AG09309 (cell line): Measurements from ENCODE around the gene NTPCR.
A peak's percentile ranks its signal among the peaks of the same experiment; 100 is the strongest.
"Not testable (repeated sequence)": the region's sequence is repeated elsewhere in the genome, so short reads cannot be mapped to it uniquely, and the experiment has no call there.

Source experiments
- DNase-seq: peaks from one replicate; pipeline ENCODE4 v3.0.0-alpha.2; 2010; ENCODE audit warnings: low read depth
- H3K4me3 ChIP-seq: 2 replicates; pipeline ENCODE4 v1.5.1; 2011; ENCODE audit warnings: mild to moderate bottlenecking, low read depth, low read length, moderate library complexity; ENCODE audit not compliant: control insufficient read depth
- CTCF ChIP-seq: IDR thresholded peaks from 2 replicates; pipeline ENCODE4 v1.5.1; 2011; ENCODE audit warnings: mild to moderate bottlenecking, low read depth, low read length, inconsistent platforms; ENCODE audit not compliant: insufficient read depth, control insufficient read depth; ENCODE audit errors: missing control alignments

The NTPCR gene

DNA sequence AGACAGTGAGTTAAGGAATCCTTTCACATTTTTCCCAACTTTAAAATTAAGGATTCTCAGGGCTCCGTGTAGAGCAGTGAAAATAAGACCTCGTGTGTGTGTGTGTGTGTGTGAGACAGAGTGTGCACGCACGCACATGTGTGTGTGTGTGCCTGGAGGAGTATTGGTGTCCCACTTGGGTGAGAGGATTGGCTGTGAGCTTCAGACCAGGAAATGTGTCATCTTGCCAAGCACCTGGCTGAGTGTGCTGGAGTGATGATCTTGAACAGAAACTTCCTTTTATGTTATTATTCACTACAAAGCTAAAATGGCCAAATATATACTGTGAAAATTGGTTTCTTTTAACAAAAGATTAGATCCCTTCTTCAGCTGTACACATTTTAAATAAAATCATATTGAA, 35.2 kb upstream of the NTPCR start:
- no peak overlapping the region for H3K4me3 ChIP-seq
- TF ChIP-seq CTCF = no peak
- no peak for DNase-seq

DNA sequence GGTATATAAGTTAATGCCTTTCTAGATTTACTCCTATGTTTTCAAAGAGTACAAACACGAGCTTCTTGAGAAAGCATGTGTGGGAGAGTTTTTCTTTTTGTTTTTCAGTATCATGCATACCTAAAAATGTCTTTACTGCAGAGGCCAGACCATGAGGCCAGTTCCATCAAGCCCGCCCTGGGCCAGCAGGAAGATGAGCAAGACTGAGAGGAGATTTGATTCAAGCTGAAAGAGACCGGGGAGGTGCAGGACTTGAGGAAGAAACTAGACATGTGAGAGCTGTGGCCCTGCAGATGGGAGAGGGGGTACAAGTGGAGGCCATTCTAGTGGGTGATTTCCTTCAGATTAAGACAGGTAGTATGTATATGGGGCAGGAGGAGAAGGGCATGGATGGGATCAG, 33.4 kb upstream of the NTPCR start:
- TF ChIP-seq CTCF = no peak
- no peak overlapping the region for H3K4me3 ChIP-seq
- DNase-seq = no peak

GRCh38 chr1:232921381-232921780, 29.0 kb upstream of the NTPCR start:
- no peak for TF ChIP-seq CTCF
- DNase-seq = no peak
- H3K4me3 ChIP-seq = no peak overlapping the region

DNA sequence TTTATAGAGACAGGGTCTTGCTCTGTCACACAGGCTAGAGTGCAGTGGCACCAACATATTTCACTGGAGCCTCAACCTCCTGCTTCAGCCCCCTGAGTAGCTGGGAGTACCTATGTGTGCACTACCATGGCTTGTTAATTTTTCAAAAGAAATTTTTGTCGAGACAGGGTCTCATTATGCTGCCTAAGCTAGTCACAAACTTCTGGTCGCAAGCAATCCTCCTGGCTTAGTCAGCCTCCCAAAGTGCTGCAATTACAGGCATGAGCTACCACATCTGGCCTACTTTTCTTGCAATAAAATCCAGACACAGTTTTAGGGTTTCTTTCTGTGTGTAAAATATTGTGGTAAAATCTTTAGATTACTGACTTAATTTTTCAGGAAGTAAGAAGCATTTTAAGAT, 27.9 kb upstream of the NTPCR start:
- DNase-seq = peak; percentile 69
- no peak overlapping the region for H3K4me3 ChIP-seq
- TF ChIP-seq CTCF = no peak

DNA sequence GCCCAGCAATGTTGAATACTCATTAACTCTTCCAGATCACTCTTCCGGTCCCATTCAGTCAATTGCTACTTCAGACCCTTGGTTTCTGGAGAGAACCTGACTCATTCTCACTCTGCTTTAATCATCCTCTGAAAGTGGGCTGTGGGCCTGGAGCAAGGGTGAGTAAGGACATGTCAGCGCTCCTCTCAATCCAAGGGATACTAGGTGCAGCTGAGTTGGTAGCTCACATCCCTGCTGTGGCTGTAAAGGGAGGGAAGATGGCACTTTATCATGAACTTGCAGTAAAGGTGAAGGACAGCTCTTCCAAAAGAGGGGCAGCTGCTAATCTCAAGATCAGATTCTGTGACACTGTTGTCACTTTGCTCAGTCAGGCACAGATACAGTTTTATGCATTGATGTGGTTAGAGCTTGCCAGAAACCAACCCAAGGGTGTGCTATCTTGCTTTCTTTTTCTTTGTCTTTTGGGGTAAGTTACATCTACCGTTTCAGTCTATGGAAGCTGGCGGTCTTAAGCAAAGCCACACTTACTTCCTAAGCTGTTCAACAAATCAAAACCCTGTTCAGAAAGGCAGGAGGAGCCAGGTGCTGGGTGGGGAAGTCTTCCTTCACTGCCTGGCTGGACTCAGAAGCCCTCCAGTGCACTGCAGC, 26.5 kb upstream of the NTPCR start:
- TF ChIP-seq CTCF = no peak
- H3K4me3 ChIP-seq = no peak overlapping the region
- DNase-seq = no peak

- TF ChIP-seq CTCF = no peak
- H3K4me3 ChIP-seq = no peak overlapping the region
- no peak for DNase-seq
These were observed 25.5 kb upstream of the NTPCR start for GRCh38 chr1:232924874-232925273.

- TF ChIP-seq CTCF = no peak
- no peak overlapping the region for H3K4me3 ChIP-seq
- DNase-seq = no peak
These were observed 24.8 kb upstream of the NTPCR start for GRCh38 chr1:232925421-232926220.

DNA sequence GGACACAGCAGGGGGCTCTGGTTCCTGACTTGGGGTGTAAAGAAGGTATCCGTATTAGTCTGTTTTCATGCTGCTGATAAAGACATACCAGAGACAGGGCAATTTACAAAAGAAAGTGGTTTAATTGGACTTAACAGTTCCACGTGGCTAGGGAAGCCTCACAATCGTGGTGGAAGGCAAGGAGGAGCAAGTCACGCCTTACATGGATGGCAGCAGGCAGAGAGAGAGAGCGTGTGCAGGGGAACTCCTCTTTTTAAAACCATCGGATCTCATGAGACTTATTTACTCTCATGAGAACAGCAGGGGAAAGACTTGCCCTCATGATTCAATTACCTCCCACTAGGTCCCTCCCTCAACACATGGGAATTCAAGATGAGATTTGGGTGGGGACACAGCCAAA, 23.2 kb upstream of the NTPCR start:
- H3K4me3 ChIP-seq, DNase-seq: not testable (repeated sequence)
